ENCODE measurements around the gene SFXN4. TPM values are rescaled to one million over a fixed set of nuclear protein-coding genes. Genes with fewer than 3 reads are reported as not detected.

Gene SFXN4
- total RNA-seq, 1 donor from 2014 or later: 13.2 TPM

GRCh38 chr10:119208553-119208940, 43.0 kb upstream of the SFXN4 start:
- TF ChIP-seq EZH2 (IDR thresholded peaks at IDR 0.05) (no peak), EZH2phosphoT487 (IDR thresholded peaks at IDR 0.05) (peak; percentile 2)
- Histone ChIP-seq H3K4me3 (peak overlapping the region; percentile 74), H3K9me3 (ENCODE audit: low read depth) (no peaks in the 10 kb centered on the region), H3K4me1 (peaks cover 39% of the 10 kb centered on the region), H3K27me3 (peaks cover 17% of the 10 kb centered on the region), H4K20me1 (ENCODE audit: low read depth) (no peaks in the 10 kb centered on the region), H3K36me3 (no peaks in the 10 kb centered on the region), H3K79me2 (ENCODE audit: low read depth) (peaks cover 3% of the 10 kb centered on the region), H3K4me2 (peak overlapping the region; percentile 91), H2AFZ (replicated peaks) (peak overlapping the region; percentile 51), H3K27ac (no peak overlapping the region), H3K9ac (no peak overlapping the region), H3F3A (ENCODE audit: low read depth) (peaks cover 20% of the 10 kb centered on the region)
- no peaks in the 10 kb centered on the region for H3K9me3 Mint-ChIP-seq
- no peaks in the 10 kb centered on the region for H3K36me3 Mint-ChIP-seq
- H3K4me1 Mint-ChIP-seq: peaks cover 65% of the 10 kb centered on the region
- H3K4me3 Mint-ChIP-seq: peak overlapping the region; percentile 96
- H3K27ac Mint-ChIP-seq: no peak overlapping the region
- no peak for DNase-seq (ENCODE audit: low spot score)
- H3K27me3 Mint-ChIP-seq (ENCODE audit: insufficient read depth, low read depth): peaks cover 8% of the 10 kb centered on the region

- no peaks in the 10 kb centered on the region for H3K36me3 ChIP-seq
- peak overlapping the region; percentile 51 for H2AFZ ChIP-seq (replicated peaks)
- H3K9ac ChIP-seq: no peak overlapping the region
- peaks cover 43% of the 10 kb centered on the region for H3K4me1 ChIP-seq
- H3K4me3 ChIP-seq: peak overlapping the region; percentile 74
- peak; percentile 56 for DNase-seq (ENCODE audit: low spot score)
- peaks cover 3% of the 10 kb centered on the region for H3K79me2 ChIP-seq (ENCODE audit: low read depth)
- peak overlapping the region; percentile 91 for H3K4me2 ChIP-seq
- Mint-ChIP-seq H3K4me3 (peak overlapping the region; percentile 96), H3K27me3 (ENCODE audit: insufficient read depth, low read depth) (peaks cover 8% of the 10 kb centered on the region), H3K27ac (peak overlapping the region; percentile 23), H3K36me3 (no peaks in the 10 kb centered on the region), H3K9me3 (no peaks in the 10 kb centered on the region), H3K4me1 (peaks cover 71% of the 10 kb centered on the region)
- peaks cover 17% of the 10 kb centered on the region for H3K27me3 ChIP-seq
- no peak overlapping the region for H3K27ac ChIP-seq
- TF ChIP-seq EZH2 (IDR thresholded peaks at IDR 0.05) (peak; percentile 53), EZH2phosphoT487 (IDR thresholded peaks at IDR 0.05) (peak; percentile 52), CTCF (IDR thresholded peaks at IDR 0.05) (no peak)
- H4K20me1 ChIP-seq (ENCODE audit: low read depth): no peaks in the 10 kb centered on the region
- H3K9me3 ChIP-seq (ENCODE audit: low read depth): no peaks in the 10 kb centered on the region
- peaks cover 24% of the 10 kb centered on the region for H3F3A ChIP-seq (ENCODE audit: low read depth)
Observed at GRCh38 chr10:119207713-119208552, 42.4 kb upstream of the SFXN4 start.

DNA sequence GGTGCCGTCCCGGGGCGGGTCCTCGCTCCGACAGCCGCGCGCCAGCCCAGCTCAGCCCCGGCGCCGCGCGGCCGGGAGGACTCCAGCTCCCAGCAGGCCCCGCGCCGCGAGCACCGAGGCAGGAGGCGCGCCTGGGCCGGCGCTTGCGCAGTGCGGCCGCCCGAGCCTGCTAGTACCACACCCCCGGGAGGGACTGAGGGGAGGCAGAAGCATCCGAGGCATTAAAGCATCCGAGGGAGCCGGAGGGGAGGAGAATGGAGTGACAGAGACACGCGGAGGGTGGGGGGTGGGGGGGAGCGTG, 41.8 kb upstream of the SFXN4 start, which contains the start of gene GRK5:
TSS of gene GRK5 (plus strand) at position 206 of the 301 bp plus-strand sequence. CDS start 347 bp downstream, outside the sequence.
- Histone ChIP-seq H3K27me3 (peaks cover 17% of the 10 kb centered on the region), H3F3A (ENCODE audit: low read depth) (peaks cover 30% of the 10 kb centered on the region), H3K79me2 (ENCODE audit: low read depth) (peaks cover 3% of the 10 kb centered on the region), H3K4me1 (peaks cover 49% of the 10 kb centered on the region), H2AFZ (replicated peaks) (peak within 1 kb of the TSS; percentile 52), H3K4me3 (peak within 1 kb of the TSS; percentile 74), H3K36me3 (no peaks in the 10 kb centered on the region), H3K4me2 (peak within 1 kb of the TSS; percentile 91), H3K9me3 (ENCODE audit: low read depth) (no peaks in the 10 kb centered on the region), H4K20me1 (ENCODE audit: low read depth) (no peaks in the 10 kb centered on the region), H3K27ac (peak within 1 kb of the TSS; percentile 77), H3K9ac (peak within 1 kb of the TSS; percentile 67)
- no peaks in the 10 kb centered on the region for H3K9me3 Mint-ChIP-seq
- TF ChIP-seq EZH2 (IDR thresholded peaks at IDR 0.05): no peak
- TF ChIP-seq EZH2phosphoT487 (IDR thresholded peaks at IDR 0.05): no peak
- no peak for TF ChIP-seq CTCF (IDR thresholded peaks at IDR 0.05)
- DNase-seq (ENCODE audit: low spot score): peak; percentile 99
- no peaks in the 10 kb centered on the region for H3K36me3 Mint-ChIP-seq
- H3K27me3 Mint-ChIP-seq (ENCODE audit: insufficient read depth, low read depth): peaks cover 8% of the 10 kb centered on the region
- H3K4me1 Mint-ChIP-seq: peaks cover 69% of the 10 kb centered on the region
- peak within 1 kb of the TSS; percentile 96 for H3K4me3 Mint-ChIP-seq
- peak within 1 kb of the TSS; percentile 98 for H3K27ac Mint-ChIP-seq
